Stimulated activated CD8-positive, alpha-beta memory T cell treated with anti-CD3 and anti-CD28 coated beads, Interleukin-15, amount 100 ng/mL, for 24 hours (primary cell): ENCODE measurements around the gene FAM124A.

Experiments
- DNase-seq: peaks from one replicate; pipeline ENCODE4 v3.0.0-alpha.2; 2020; ENCODE audit warnings: low read depth

The FAM124A gene

GRCh38 chr13:51308781-51309180, 86.6 kb downstream of the FAM124A start:
- DNase-seq, result no peak

GRCh38 chr13:51311231-51311630, 89.0 kb downstream of the FAM124A start:
- no peak for DNase-seq

- DNase-seq, result no peak
Observed at GRCh38 chr13:51311957-51312520, 89.8 kb downstream of the FAM124A start.

- DNase-seq, result no peak
Observed at GRCh38 chr13:51313619-51314018, 91.4 kb downstream of the FAM124A start.

- no peak for DNase-seq
Observed at GRCh38 chr13:51317262-51317661, 95.1 kb downstream of the FAM124A start.

GRCh38 chr13:51318015-51318414, 95.8 kb downstream of the FAM124A start:
- no peak for DNase-seq

GRCh38 chr13:51318876-51319275, 96.7 kb downstream of the FAM124A start:
- no peak for DNase-seq

- DNase-seq, result no peak
Observed at GRCh38 chr13:51321836-51322235, 99.6 kb downstream of the FAM124A start.

- no peak for DNase-seq
Observed at GRCh38 chr13:51322826-51323225, 100.6 kb downstream of the FAM124A start.

- no peak for DNase-seq
Observed at GRCh38 chr13:51323824-51324511, 101.8 kb downstream of the FAM124A start.

GRCh38 chr13:51324714-51325420, 102.7 kb downstream of the FAM124A start:
- DNase-seq, result no peak

GRCh38 chr13:51325837-51326236, 103.6 kb downstream of the FAM124A start:
- DNase-seq, result no peak

GRCh38 chr13:51326777-51327176, 104.6 kb downstream of the FAM124A start:
- no peak for DNase-seq

- no peak for DNase-seq
Observed at GRCh38 chr13:51327961-51328360, 105.8 kb downstream of the FAM124A start.

GRCh38 chr13:51328488-51328887, 106.3 kb downstream of the FAM124A start:
- DNase-seq, result no peak

GRCh38 chr13:51329606-51330005, 107.4 kb downstream of the FAM124A start:
- no peak for DNase-seq

- no peak for DNase-seq
Observed at GRCh38 chr13:51330791-51331190, 108.6 kb downstream of the FAM124A start.

GRCh38 chr13:51331354-51331861, 109.2 kb downstream of the FAM124A start:
- no peak for DNase-seq

- no peak for DNase-seq
Observed at GRCh38 chr13:51332566-51333361, 110.6 kb downstream of the FAM124A start.

GRCh38 chr13:51333421-51333820, 111.2 kb downstream of the FAM124A start:
- no peak for DNase-seq

- DNase-seq, result no peak
Observed at GRCh38 chr13:51333826-51334225, 111.6 kb downstream of the FAM124A start.
